BLaER1 treated with 17β-estradiol and CSF1 and Interleukin-3, amounts not matched to agents 10 nM and 100 nM (cell line): Measurements from ENCODE around the gene ODC1.

Experiments
- H3K27ac ChIP-seq, 11 experiments: shearing (Covaris generic); formaldehyde crosslinking; 2 replicates each; pipeline ENCODE4 v1.8.1; 2022
- H3K27me3 ChIP-seq, 11 experiments: shearing (Covaris generic); formaldehyde crosslinking; 2 replicates each; pipeline ENCODE4 v1.8.1; 2022
- H3K36me3 ChIP-seq, 11 experiments: shearing (Covaris generic); formaldehyde crosslinking; 2 replicates each; pipeline ENCODE4 v1.8.1; 2022
- H3K4me1 ChIP-seq, 10 experiments: shearing (Covaris generic); formaldehyde crosslinking; 2 replicates each; pipeline ENCODE4 v1.8.1; 2022
- H3K4me2 ChIP-seq, 11 experiments: shearing (Covaris generic); formaldehyde crosslinking; 2 replicates each; pipeline ENCODE4 v1.8.1; 2022
- H3K4me3 ChIP-seq, 10 experiments: shearing (Covaris generic); formaldehyde crosslinking; 2 replicates each; pipeline ENCODE4 v1.8.1; 2022
- H3K9ac ChIP-seq, 11 experiments: shearing (Covaris generic); formaldehyde crosslinking; 2 replicates each; pipeline ENCODE4 v1.8.1; 2022
- H3K9me3 ChIP-seq, 11 experiments: shearing (Covaris generic); formaldehyde crosslinking; replicated peaks in 1 of 11; 2 replicates each; pipeline ENCODE4 v1.8.1; 2022
- H4K20me1 ChIP-seq, 11 experiments: shearing (Covaris generic); formaldehyde crosslinking; 2 replicates each; pipeline ENCODE4 v1.8.1; 2022
- Cebpa-rat ChIP-seq, 11 experiments: shearing (Covaris generic); IDR thresholded peaks; 2 replicates each; pipeline ENCODE4 v1.8.1; 2022

The ODC1 gene

GRCh38 chr2:10415640-10416039 lies 32.5 kb downstream of the ODC1 start:
- Histone ChIP-seq H4K20me1 (peaks cover 0 to 89% (median 76%) of the 10 kb centered on the region in 11 experiments; a peak in 20 of 22 replicates), H3K36me3 (peaks cover 21 to 65% (median 33%) of the 10 kb centered on the region in 11 experiments), H3K27me3 (no peaks in the 10 kb centered on the region), H3K4me1 (peaks cover 13 to 60% (median 51%) of the 10 kb centered on the region in 10 experiments), H3K27ac (no peak overlapping the region), H3K9me3 (peaks cover 0 to 9% (median 0%) of the 10 kb centered on the region in 11 experiments; a peak in 6 of 22 replicates), H3K4me2 (no peak overlapping the region), H3K4me3 (no peak overlapping the region), H3K9ac (0 out of 22 replicates have a peak overlapping the region, but pooled peaks of 1 of the 11 experiments have one; percentile 9)
- no peak for TF ChIP-seq Cebpa-rat (IDR thresholded peaks at IDR 0.05)

- Histone ChIP-seq H3K9me3 (peaks cover 0 to 9% (median 0%) of the 10 kb centered on the region in 11 experiments; a peak in 6 of 22 replicates), H3K4me1 (peaks cover 19 to 66% (median 57%) of the 10 kb centered on the region in 10 experiments), H4K20me1 (peaks cover under 1 to 89% (median 72%) of the 10 kb centered on the region in 11 experiments; a peak in 20 of 22 replicates), H3K9ac (no peak overlapping the region), H3K27me3 (no peaks in the 10 kb centered on the region), H3K36me3 (peaks cover 15 to 59% (median 27%) of the 10 kb centered on the region in 11 experiments), H3K27ac (no peak overlapping the region), H3K4me2 (peak overlapping the region in 3 of 11 experiments; percentile 15 to 46 (median 42); a peak in 4 of 22 replicates), H3K4me3 (no peak overlapping the region)
- TF ChIP-seq Cebpa-rat (IDR thresholded peaks at IDR 0.05): no peak
Measured at GRCh38 chr2:10415048-10415447, 33.1 kb downstream of the ODC1 start.

- TF ChIP-seq Cebpa-rat (IDR thresholded peaks at IDR 0.05): no peak
- Histone ChIP-seq H3K9me3 (peaks cover 0 to 9% (median 0%) of the 10 kb centered on the region in 11 experiments; a peak in 6 of 22 replicates), H3K4me2 (peak overlapping the region in 5 of 11 experiments; percentile 10 to 46 (median 40); a peak in 9 of 22 replicates), H3K9ac (no peak overlapping the region), H4K20me1 (peaks cover 5 to 89% (median 72%) of the 10 kb centered on the region in 11 experiments; a peak in 20 of 22 replicates), H3K27me3 (no peaks in the 10 kb centered on the region), H3K4me1 (peaks cover 23 to 71% (median 61%) of the 10 kb centered on the region in 10 experiments), H3K36me3 (peaks cover 11 to 54% (median 22%) of the 10 kb centered on the region in 11 experiments; a peak in 21 of 22 replicates), H3K4me3 (no peak overlapping the region), H3K27ac (no peak overlapping the region)
Measured at GRCh38 chr2:10414591-10414990, 33.5 kb downstream of the ODC1 start.

GRCh38 chr2:10413991-10414451 lies 34.1 kb downstream of the ODC1 start:
- H3K27me3 ChIP-seq: no peaks in the 10 kb centered on the region
- H3K4me1 ChIP-seq: peaks cover 29 to 76% (median 67%) of the 10 kb centered on the region in 10 experiments
- no peak overlapping the region for H3K27ac ChIP-seq
- H3K9ac ChIP-seq: no peak overlapping the region
- peaks cover 0 to 9% (median 0%) of the 10 kb centered on the region in 11 experiments; a peak in 6 of 22 replicates for H3K9me3 ChIP-seq
- peaks cover 7 to 48% (median 18%) of the 10 kb centered on the region in 11 experiments; a peak in 19 of 22 replicates for H3K36me3 ChIP-seq
- no peak overlapping the region for H3K4me3 ChIP-seq
- H4K20me1 ChIP-seq: peaks cover 9 to 89% (median 71%) of the 10 kb centered on the region in 11 experiments; a peak in 20 of 22 replicates
- H3K4me2 ChIP-seq: peak overlapping the region in 6 of 11 experiments; percentile 10 to 46 (median 32); a peak in 9 of 22 replicates
- no peak for TF ChIP-seq Cebpa-rat (IDR thresholded peaks at IDR 0.05)

- Histone ChIP-seq H4K20me1 (peaks cover 10 to 88% (median 68%) of the 10 kb centered on the region in 11 experiments; a peak in 21 of 22 replicates), H3K4me2 (peak overlapping the region in 3 of 11 experiments; percentile 25 to 46 (median 40); a peak in 5 of 22 replicates), H3K36me3 (peaks cover 7 to 44% (median 18%) of the 10 kb centered on the region in 11 experiments; a peak in 19 of 22 replicates), H3K9me3 (peaks cover 0 to 9% (median 0%) of the 10 kb centered on the region in 11 experiments; a peak in 6 of 22 replicates), H3K9ac (no peak overlapping the region), H3K27me3 (no peaks in the 10 kb centered on the region), H3K4me3 (no peak overlapping the region), H3K4me1 (peaks cover 34 to 79% (median 70%) of the 10 kb centered on the region in 10 experiments), H3K27ac (no peak overlapping the region)
- no peak for TF ChIP-seq Cebpa-rat (IDR thresholded peaks at IDR 0.05)
Measured at GRCh38 chr2:10413503-10413902, 34.6 kb downstream of the ODC1 start.

- no peak for TF ChIP-seq Cebpa-rat (IDR thresholded peaks at IDR 0.05)
- H3K9me3 ChIP-seq: peaks cover 0 to 9% (median 0%) of the 10 kb centered on the region in 11 experiments; a peak in 6 of 22 replicates
- peaks cover 7 to 44% (median 18%) of the 10 kb centered on the region in 11 experiments; a peak in 19 of 22 replicates for H3K36me3 ChIP-seq
- peak overlapping the region in 3 of 11 experiments; percentile 90 to 99 (median 95); a peak in 4 of 22 replicates for H3K4me2 ChIP-seq
- H3K9ac ChIP-seq: no peak overlapping the region
- no peak overlapping the region for H3K4me3 ChIP-seq
- H3K27me3 ChIP-seq: no peaks in the 10 kb centered on the region
- peaks cover 46 to 79% (median 70%) of the 10 kb centered on the region in 10 experiments for H3K4me1 ChIP-seq
- peaks cover 19 to 90% (median 69%) of the 10 kb centered on the region in 11 experiments; a peak in 21 of 22 replicates for H4K20me1 ChIP-seq
- H3K27ac ChIP-seq: peak overlapping the region in 1 of 11 experiments; percentile 81; a peak in 2 of 22 replicates
Measured at GRCh38 chr2:10412380-10412779, 35.7 kb downstream of the ODC1 start.

GRCh38 chr2:10411557-10411956 lies 36.6 kb downstream of the ODC1 start:
- peaks cover 54 to 79% (median 71%) of the 10 kb centered on the region in 10 experiments for H3K4me1 ChIP-seq

GRCh38 chr2:10410823-10411437 lies 37.2 kb downstream of the ODC1 start:
- H3K4me1 ChIP-seq: peaks cover 60 to 80% (median 74%) of the 10 kb centered on the region in 10 experiments
- peak overlapping the region; percentile 79 to 99 (median 92) for H3K4me2 ChIP-seq
- H3K27ac ChIP-seq: peak overlapping the region; percentile 75 to 88 (median 81)
- no peak for TF ChIP-seq Cebpa-rat (IDR thresholded peaks at IDR 0.05)
- peak overlapping the region; percentile 53 to 81 (median 71); a peak in 21 of 22 replicates for H3K9ac ChIP-seq
- H4K20me1 ChIP-seq: peaks cover 20 to 90% (median 60%) of the 10 kb centered on the region in 11 experiments; a peak in 20 of 22 replicates
- peaks cover 0 to 9% (median 0%) of the 10 kb centered on the region in 11 experiments; a peak in 6 of 22 replicates for H3K9me3 ChIP-seq
- peak overlapping the region in 3 of 10 experiments; percentile 2 to 35 (median 22); a peak in 2 of 20 replicates for H3K4me3 ChIP-seq
- H3K36me3 ChIP-seq: peaks cover 7 to 39% (median 18%) of the 10 kb centered on the region in 11 experiments; a peak in 19 of 22 replicates
- no peaks in the 10 kb centered on the region for H3K27me3 ChIP-seq

More at GRCh38 chr2:10411557-10411956, 36.6 kb downstream of the ODC1 start:
- peak overlapping the region in 10 of 11 experiments; percentile 75 to 88 (median 80); a peak in 14 of 22 replicates for H3K27ac ChIP-seq
- no peak overlapping the region for H3K4me3 ChIP-seq
- no peaks in the 10 kb centered on the region for H3K27me3 ChIP-seq
- no peak for TF ChIP-seq Cebpa-rat (IDR thresholded peaks at IDR 0.05)
- peaks cover 7 to 44% (median 18%) of the 10 kb centered on the region in 11 experiments; a peak in 19 of 22 replicates for H3K36me3 ChIP-seq
- peak overlapping the region; percentile 79 to 99 (median 92) for H3K4me2 ChIP-seq
- peak overlapping the region in 7 of 11 experiments; percentile 56 to 81 (median 72); a peak in 6 of 22 replicates for H3K9ac ChIP-seq
- peaks cover 20 to 92% (median 62%) of the 10 kb centered on the region in 11 experiments; a peak in 21 of 22 replicates for H4K20me1 ChIP-seq
- H3K9me3 ChIP-seq: peaks cover 0 to 9% (median 0%) of the 10 kb centered on the region in 11 experiments; a peak in 6 of 22 replicates
